DOHH2 (cell line): ENCODE measurements around the gene TNP1.

ENCODE experiments used
- H3F3A ChIP-seq: fragments of 200-600 bp; sonication (generic), shearing (Covaris generic); 2 replicates; pipeline ENCODE4 v1.6.0; 2016; ENCODE audit warnings: antibody characterized with exemption, mild to moderate bottlenecking; ENCODE audit not compliant: control insufficient read depth, insufficient read depth
- H3K27ac ChIP-seq: fragments of 200-600 bp; sonication (generic); 2 replicates; pipeline ENCODE4 v1.5.1; 2014; ENCODE audit warnings: low read depth, mild to moderate bottlenecking, low read length, moderate library complexity
- H3K27me3 ChIP-seq: fragments of 200-600 bp; sonication (generic); 2 replicates; pipeline ENCODE4 v1.6.1; 2014; ENCODE audit warnings: mild to moderate bottlenecking, low read length, mixed read lengths; ENCODE audit not compliant: control insufficient read depth
- H3K36me3 ChIP-seq: fragments of 200-600 bp; sonication (generic); 2 replicates; pipeline ENCODE4 v1.6.1; 2014; ENCODE audit warnings: mild to moderate bottlenecking, low read length, moderate library complexity, mixed read lengths; ENCODE audit not compliant: control insufficient read depth
- H3K4me1 ChIP-seq: fragments of 200-600 bp; sonication (generic); 2 replicates; pipeline ENCODE4 v1.6.1; 2014; ENCODE audit warnings: mild to moderate bottlenecking, low read length, mixed read lengths; ENCODE audit not compliant: control insufficient read depth
- H3K4me2 ChIP-seq: fragments of 200-600 bp; sonication (generic); 2 replicates; pipeline ENCODE4 v1.6.0; 2014; ENCODE audit warnings: mild to moderate bottlenecking, low read length, moderate library complexity
- H3K4me3 ChIP-seq: fragments of 200-600 bp; sonication (generic); 2 replicates; pipeline ENCODE4 v1.5.1; 2014; ENCODE audit warnings: mild to moderate bottlenecking, low read length, mixed read lengths
- H3K79me2 ChIP-seq: fragments of 200-600 bp; sonication (generic); 2 replicates; pipeline ENCODE4 v1.6.1; 2014; ENCODE audit warnings: mild to moderate bottlenecking, low read length, mixed read lengths; ENCODE audit not compliant: control insufficient read depth
- H3K9me2 ChIP-seq: fragments of 200-600 bp; sonication (generic); replicated peaks from 2 replicates; pipeline ENCODE4 v1.6.1; 2014; ENCODE audit warnings: mild to moderate bottlenecking, low read length, mixed read lengths; ENCODE audit not compliant: control insufficient read depth
- H3K9me3 ChIP-seq: fragments of 200-600 bp; sonication (generic); 2 replicates; pipeline ENCODE4 v1.6.1; 2014; ENCODE audit warnings: antibody characterized with exemption, low read length, mixed read lengths; ENCODE audit not compliant: control insufficient read depth, insufficient read depth
- H4K20me1 ChIP-seq: fragments of 200-600 bp; sonication (generic); 2 replicates; pipeline ENCODE4 v1.6.0; 2014; ENCODE audit warnings: low read depth, mild to moderate bottlenecking, antibody characterized with exemption, low read length, moderate library complexity; ENCODE audit not compliant: control insufficient read depth, insufficient read depth
- EZH2phosphoT487 ChIP-seq: fragments of 200-600 bp; sonication (generic); IDR thresholded peaks from 2 replicates; pipeline ENCODE4 v1.6.1; 2017; ENCODE audit warnings: borderline replicate concordance, mild to moderate bottlenecking, antibody characterized with exemption, low read length, moderate library complexity, mixed read lengths
- TF ChIP-seq, protein P1 (sequence below): fragments of 200-600 bp; sonication (generic); IDR thresholded peaks from one replicate; pipeline ENCODE4 v1.5.1; 2014; ENCODE audit warnings: antibody characterized with exemption, mild to moderate bottlenecking, low read depth, low read length; ENCODE audit not compliant: poor library complexity, severe bottlenecking

TNP1 gene

DNA sequence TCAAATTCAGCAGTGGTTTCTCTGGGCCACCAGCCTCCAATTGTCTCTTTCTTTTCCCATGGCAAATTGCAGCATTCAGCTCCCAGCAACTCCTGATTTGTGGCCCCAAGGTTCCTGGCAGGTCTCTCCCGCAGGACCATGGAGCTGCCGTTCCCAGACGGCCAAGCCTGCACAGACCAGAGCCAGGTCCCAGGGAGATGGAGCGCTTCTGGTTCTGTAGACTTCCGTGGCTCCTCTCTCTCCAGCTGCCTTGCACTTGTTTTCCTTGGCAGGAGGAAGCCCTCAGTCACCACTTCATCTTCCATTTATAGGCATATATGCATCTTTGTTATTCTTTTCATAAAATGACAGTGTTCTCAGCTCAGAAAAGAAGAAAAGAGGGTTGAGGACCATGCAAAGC lies 21.7 kb downstream of the TNP1 start:
- no peak for TF ChIP-seq EZH2phosphoT487
- TF ChIP-seq, protein P1, sequence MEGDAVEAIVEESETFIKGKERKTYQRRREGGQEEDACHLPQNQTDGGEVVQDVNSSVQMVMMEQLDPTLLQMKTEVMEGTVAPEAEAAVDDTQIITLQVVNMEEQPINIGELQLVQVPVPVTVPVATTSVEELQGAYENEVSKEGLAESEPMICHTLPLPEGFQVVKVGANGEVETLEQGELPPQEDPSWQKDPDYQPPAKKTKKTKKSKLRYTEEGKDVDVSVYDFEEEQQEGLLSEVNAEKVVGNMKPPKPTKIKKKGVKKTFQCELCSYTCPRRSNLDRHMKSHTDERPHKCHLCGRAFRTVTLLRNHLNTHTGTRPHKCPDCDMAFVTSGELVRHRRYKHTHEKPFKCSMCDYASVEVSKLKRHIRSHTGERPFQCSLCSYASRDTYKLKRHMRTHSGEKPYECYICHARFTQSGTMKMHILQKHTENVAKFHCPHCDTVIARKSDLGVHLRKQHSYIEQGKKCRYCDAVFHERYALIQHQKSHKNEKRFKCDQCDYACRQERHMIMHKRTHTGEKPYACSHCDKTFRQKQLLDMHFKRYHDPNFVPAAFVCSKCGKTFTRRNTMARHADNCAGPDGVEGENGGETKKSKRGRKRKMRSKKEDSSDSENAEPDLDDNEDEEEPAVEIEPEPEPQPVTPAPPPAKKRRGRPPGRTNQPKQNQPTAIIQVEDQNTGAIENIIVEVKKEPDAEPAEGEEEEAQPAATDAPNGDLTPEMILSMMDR: no peak
- Histone ChIP-seq H3K36me3 (no peaks in the 10 kb centered on the region), H3K9me3 (no peaks in the 10 kb centered on the region), H3K4me3 (no peak overlapping the region), H4K20me1 (no peaks in the 10 kb centered on the region), H3K4me2 (no peak overlapping the region), H3K4me1 (no peaks in the 10 kb centered on the region), H3K27me3 (no peaks in the 10 kb centered on the region), H3K79me2 (no peaks in the 10 kb centered on the region), H3K9me2 (no peaks in the 10 kb centered on the region), H3F3A (no peaks in the 10 kb centered on the region), H3K27ac (no peak overlapping the region)

DNA sequence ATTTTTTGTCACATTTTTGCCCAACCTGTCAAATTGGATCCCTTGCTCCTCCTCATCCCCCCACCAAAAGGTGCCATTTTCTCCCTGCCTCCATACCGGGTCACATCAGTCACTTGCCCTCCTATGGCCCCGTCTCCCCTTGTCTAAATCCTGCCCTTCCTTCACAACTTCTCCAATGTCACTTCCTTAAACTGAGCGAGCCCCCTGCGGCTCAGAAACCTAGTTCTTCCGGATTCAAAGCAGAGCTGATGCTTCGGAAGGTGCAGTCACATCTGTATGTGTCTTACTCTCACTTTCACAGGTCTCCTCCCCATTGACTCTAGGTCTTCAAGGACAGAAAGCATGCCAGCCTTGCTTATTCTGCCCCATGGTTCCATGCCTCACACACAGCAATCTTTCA lies 22.1 kb downstream of the TNP1 start:
- Histone ChIP-seq H3K27me3 (no peaks in the 10 kb centered on the region), H3K9me3 (no peaks in the 10 kb centered on the region), H3K4me3 (no peak overlapping the region), H3K9me2 (no peaks in the 10 kb centered on the region), H3K27ac (no peak overlapping the region), H3K79me2 (no peaks in the 10 kb centered on the region), H3F3A (no peaks in the 10 kb centered on the region), H3K4me2 (no peak overlapping the region), H4K20me1 (no peaks in the 10 kb centered on the region), H3K36me3 (no peaks in the 10 kb centered on the region), H3K4me1 (no peaks in the 10 kb centered on the region)
- TF ChIP-seq EZH2phosphoT487: no peak
- TF ChIP-seq, protein P1: no peak

DNA sequence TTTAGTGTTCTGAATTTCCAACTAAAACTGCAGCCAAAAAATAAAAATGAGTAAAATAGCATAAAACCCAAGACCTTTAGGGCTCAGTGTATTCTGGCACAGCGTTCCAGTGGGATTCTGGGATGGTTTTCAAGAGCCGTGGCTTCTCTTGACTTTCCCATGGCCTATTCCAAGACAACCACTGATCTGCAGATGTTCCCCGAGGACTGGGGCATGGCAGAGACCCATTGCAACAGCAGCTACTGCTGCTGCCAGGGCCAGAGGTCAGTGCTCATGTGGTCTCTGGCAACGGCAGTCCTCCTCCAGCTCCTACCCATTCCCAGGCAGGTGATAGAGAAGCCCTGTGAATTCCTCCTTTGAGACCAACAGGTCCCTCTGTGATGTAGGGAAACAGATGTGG lies 26.8 kb downstream of the TNP1 start:
- TF ChIP-seq EZH2phosphoT487: no peak
- TF ChIP-seq, protein P1: no peak
- H3K79me2 ChIP-seq: no peaks in the 10 kb centered on the region
- no peak overlapping the region for H3K27ac ChIP-seq
- no peaks in the 10 kb centered on the region for H4K20me1 ChIP-seq
- H3K36me3 ChIP-seq: no peaks in the 10 kb centered on the region
- no peaks in the 10 kb centered on the region for H3F3A ChIP-seq
- H3K4me1 ChIP-seq: no peaks in the 10 kb centered on the region
- H3K9me3 ChIP-seq: no peaks in the 10 kb centered on the region
- no peaks in the 10 kb centered on the region for H3K27me3 ChIP-seq
- no peak overlapping the region for H3K4me3 ChIP-seq
- H3K9me2 ChIP-seq: no peaks in the 10 kb centered on the region
- no peak overlapping the region for H3K4me2 ChIP-seq

DNA sequence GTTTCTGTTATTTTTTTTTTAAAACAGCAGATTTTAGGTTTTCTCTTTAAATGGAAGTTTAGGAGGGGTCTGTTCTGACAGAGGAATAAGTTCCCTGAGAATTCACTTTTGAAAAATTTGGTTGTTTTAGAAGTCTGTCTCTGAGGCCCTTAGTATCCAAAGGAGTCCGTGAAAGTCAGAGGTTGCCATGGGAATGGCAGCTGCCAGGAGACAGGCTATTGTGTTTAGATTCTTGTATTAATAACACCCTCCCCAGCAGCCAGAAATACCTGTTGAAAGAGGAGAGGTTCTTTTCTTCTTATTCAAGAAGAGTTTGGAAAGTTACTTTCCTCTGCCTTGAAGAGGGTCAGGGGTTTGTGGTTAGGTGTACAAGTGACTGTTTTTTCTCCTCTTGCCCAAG lies 29.5 kb downstream of the TNP1 start:
- Histone ChIP-seq H3K27ac (no peak overlapping the region), H3K4me1 (no peaks in the 10 kb centered on the region), H3K36me3 (no peaks in the 10 kb centered on the region), H3K27me3 (no peaks in the 10 kb centered on the region), H3K9me2 (no peaks in the 10 kb centered on the region), H4K20me1 (no peaks in the 10 kb centered on the region), H3K4me3 (no peak overlapping the region), H3K79me2 (no peaks in the 10 kb centered on the region), H3K4me2 (no peak overlapping the region), H3K9me3 (no peaks in the 10 kb centered on the region), H3F3A (no peaks in the 10 kb centered on the region)
- TF ChIP-seq, protein P1: no peak
- no peak for TF ChIP-seq EZH2phosphoT487
